ENCODE results near the gene DAAM2. TPM values are rescaled to one million over a fixed set of nuclear protein-coding genes. Genes with fewer than 3 reads are reported as not detected.

Gene DAAM2
- total and polyA plus RNA-seq, 2 donors from 2014 or later: 6.9 to 19.8 TPM

DNA sequence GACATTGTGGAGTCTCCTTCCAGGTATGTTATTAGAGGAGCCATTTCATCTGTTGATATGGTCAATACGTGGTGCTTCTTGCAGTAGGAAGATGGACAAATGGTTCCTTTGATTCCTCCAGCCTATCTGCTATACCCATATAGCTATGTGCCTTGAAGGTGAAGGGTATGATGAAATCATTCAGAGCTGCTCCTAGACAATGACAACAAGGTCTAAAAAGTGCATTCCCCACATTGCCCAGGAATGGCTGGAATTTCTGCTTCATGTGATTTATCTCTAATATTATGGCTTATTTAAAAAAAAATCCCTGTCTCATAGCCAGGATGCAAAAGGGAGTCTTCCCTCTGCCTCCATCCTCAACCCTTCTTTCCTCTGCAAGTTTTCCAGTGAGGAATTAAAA, 14.1 kb downstream of the DAAM2 start:
- Histone ChIP-seq H3K27ac (ENCODE audit: low read depth in 2 of 2, low read length in 2 of 2) (no peak overlapping the region), H3K36me3 (ENCODE audit: control insufficient read depth in 2 of 3, insufficient read depth in 3 of 3, low read length in 3 of 3) (no peaks in the 10 kb centered on the region), H3K9me3 (ENCODE audit: control insufficient read depth in 2 of 3, insufficient read depth in 1 of 3, low read length in 3 of 3) (no peaks in the 10 kb centered on the region), H3K4me3 (ENCODE audit: low read length in 3 of 3) (no peak overlapping the region), H3K4me1 (ENCODE audit: control insufficient read depth in 2 of 3, insufficient read depth in 2 of 3, low read depth in 1 of 3, low read length in 3 of 3) (peaks cover 0 to 7% (median 0%) of the 10 kb centered on the region in 3 donors), H3K27me3 (ENCODE audit: control insufficient read depth, insufficient read depth, low read length) (no peaks in the 10 kb centered on the region), H3K9ac (ENCODE audit: low read length in 3 of 3) (no peak overlapping the region)
- intact Hi-C loops (cut with DNase I): no loop called here
- no peak for FAIRE-seq
- TF ChIP-seq, protein P1, sequence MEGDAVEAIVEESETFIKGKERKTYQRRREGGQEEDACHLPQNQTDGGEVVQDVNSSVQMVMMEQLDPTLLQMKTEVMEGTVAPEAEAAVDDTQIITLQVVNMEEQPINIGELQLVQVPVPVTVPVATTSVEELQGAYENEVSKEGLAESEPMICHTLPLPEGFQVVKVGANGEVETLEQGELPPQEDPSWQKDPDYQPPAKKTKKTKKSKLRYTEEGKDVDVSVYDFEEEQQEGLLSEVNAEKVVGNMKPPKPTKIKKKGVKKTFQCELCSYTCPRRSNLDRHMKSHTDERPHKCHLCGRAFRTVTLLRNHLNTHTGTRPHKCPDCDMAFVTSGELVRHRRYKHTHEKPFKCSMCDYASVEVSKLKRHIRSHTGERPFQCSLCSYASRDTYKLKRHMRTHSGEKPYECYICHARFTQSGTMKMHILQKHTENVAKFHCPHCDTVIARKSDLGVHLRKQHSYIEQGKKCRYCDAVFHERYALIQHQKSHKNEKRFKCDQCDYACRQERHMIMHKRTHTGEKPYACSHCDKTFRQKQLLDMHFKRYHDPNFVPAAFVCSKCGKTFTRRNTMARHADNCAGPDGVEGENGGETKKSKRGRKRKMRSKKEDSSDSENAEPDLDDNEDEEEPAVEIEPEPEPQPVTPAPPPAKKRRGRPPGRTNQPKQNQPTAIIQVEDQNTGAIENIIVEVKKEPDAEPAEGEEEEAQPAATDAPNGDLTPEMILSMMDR (IDR thresholded peaks at IDR 0.05; ENCODE audit: borderline replicate concordance, extremely low read depth, insufficient read depth): no peak
- DNase-seq: no peak

DNA sequence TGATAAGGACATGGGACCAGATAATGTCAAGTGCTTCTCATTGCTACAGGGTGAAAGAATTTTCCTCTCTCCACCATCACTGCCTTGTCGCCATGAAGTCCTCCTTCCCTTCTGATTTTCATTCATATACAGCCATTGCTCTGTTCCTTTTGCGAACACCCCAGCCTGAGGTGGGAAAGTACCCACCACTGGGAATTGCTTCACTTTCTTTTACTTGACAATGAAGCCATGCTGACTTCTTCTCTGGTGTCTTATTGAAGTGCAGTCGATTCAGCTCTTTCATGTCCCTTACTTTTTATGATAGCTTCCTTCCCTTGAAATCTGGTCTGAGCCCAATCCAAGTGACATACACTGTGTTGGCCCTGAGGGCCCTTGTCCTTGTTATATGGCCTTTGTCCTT, 16.2 kb downstream of the DAAM2 start:
- H3K9me3 ChIP-seq (ENCODE audit: control insufficient read depth in 2 of 3, insufficient read depth in 1 of 3, low read length in 3 of 3): no peaks in the 10 kb centered on the region
- H3K27me3 ChIP-seq (ENCODE audit: control insufficient read depth, insufficient read depth, low read length): no peaks in the 10 kb centered on the region
- H3K36me3 ChIP-seq (ENCODE audit: control insufficient read depth in 2 of 3, insufficient read depth in 3 of 3, low read length in 3 of 3): no peaks in the 10 kb centered on the region
- TF ChIP-seq, protein P1 (IDR thresholded peaks at IDR 0.05; ENCODE audit: borderline replicate concordance, extremely low read depth, insufficient read depth): no peak
- H3K9ac ChIP-seq (ENCODE audit: low read length in 3 of 3): no peak overlapping the region
- H3K4me3 ChIP-seq (ENCODE audit: low read length in 3 of 3): no peak overlapping the region
- peaks cover 0 to 7% (median 3%) of the 10 kb centered on the region in 3 donors for H3K4me1 ChIP-seq (ENCODE audit: control insufficient read depth in 2 of 3, insufficient read depth in 2 of 3, low read depth in 1 of 3, low read length in 3 of 3)
- DNase-seq (no peak), FAIRE-seq (no peak)
- intact Hi-C loops (cut with DNase I): no loop called here
- H3K27ac ChIP-seq (ENCODE audit: low read depth in 2 of 2, low read length in 2 of 2): no peak overlapping the region

DNA sequence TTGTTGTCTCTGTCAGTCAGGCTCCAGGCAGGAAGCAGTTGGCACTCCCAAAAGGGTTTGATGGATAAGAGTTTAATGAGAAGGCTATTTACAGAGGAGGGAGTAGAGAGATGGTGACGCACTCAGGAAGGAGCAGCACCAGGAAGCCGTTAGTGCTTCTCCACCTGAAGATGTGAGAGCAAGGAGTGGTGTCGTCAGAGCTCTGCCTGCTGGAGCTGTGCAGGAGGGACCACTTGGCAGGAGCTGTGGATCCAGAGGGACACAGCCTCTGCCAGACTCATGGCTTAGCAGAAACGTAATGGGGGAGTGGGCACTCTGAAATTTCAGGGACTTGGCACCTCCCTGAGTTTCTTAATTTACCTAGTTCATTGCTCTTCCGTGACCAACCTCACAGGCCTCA, 16.8 kb downstream of the DAAM2 start:
- H3K27me3 ChIP-seq (ENCODE audit: control insufficient read depth, insufficient read depth, low read length): no peaks in the 10 kb centered on the region
- FAIRE-seq (no peak), DNase-seq (peak in 3 of 5 donors; percentile 15 to 54 (median 53))
- TF ChIP-seq, protein P1 (IDR thresholded peaks at IDR 0.05; ENCODE audit: borderline replicate concordance, extremely low read depth, insufficient read depth): no peak
- intact Hi-C loops (cut with DNase I): no loop called here
- H3K4me3 ChIP-seq (ENCODE audit: low read length in 3 of 3): no peak overlapping the region
- peaks cover 0 to 5% (median 3%) of the 10 kb centered on the region in 3 donors for H3K4me1 ChIP-seq (ENCODE audit: control insufficient read depth in 2 of 3, insufficient read depth in 2 of 3, low read depth in 1 of 3, low read length in 3 of 3)
- H3K36me3 ChIP-seq (ENCODE audit: control insufficient read depth in 2 of 3, insufficient read depth in 3 of 3, low read length in 3 of 3): no peaks in the 10 kb centered on the region
- H3K27ac ChIP-seq (ENCODE audit: low read depth in 2 of 2, low read length in 2 of 2): no peak overlapping the region
- no peaks in the 10 kb centered on the region for H3K9me3 ChIP-seq (ENCODE audit: control insufficient read depth in 2 of 3, insufficient read depth in 1 of 3, low read length in 3 of 3)
- no peak overlapping the region for H3K9ac ChIP-seq (ENCODE audit: low read length in 3 of 3)

DNA sequence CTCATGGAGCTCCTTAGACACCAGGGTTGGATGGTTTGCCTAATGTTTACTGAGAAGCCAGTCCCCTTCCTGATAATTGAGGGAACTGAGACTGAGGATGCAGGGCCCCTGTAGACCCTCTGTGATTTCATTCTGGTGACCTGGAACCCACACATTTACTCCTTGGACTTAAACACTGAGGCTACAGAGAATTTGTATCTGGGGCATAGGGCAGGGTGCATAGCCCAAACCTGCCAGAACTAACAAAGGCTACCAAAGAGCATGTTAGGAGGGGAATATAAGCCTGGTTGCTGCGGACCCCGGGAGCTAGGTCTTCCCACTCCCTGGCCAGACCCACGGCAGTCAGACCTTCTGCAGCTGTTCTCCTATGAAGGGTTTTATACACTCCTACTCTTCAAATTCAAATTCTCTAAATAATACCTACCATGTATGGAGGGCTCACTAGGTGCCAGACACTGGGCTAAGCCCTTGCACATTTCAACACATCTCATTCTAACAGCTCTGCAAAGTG, 19.7 kb downstream of the DAAM2 start:
- FAIRE-seq (no peak), DNase-seq (no peak)
- Histone ChIP-seq H3K4me3 (ENCODE audit: low read length in 3 of 3) (no peak overlapping the region), H3K27me3 (ENCODE audit: control insufficient read depth, insufficient read depth, low read length) (no peaks in the 10 kb centered on the region), H3K27ac (ENCODE audit: low read depth in 2 of 2, low read length in 2 of 2) (no peak overlapping the region), H3K36me3 (ENCODE audit: control insufficient read depth in 2 of 3, insufficient read depth in 3 of 3, low read length in 3 of 3) (no peaks in the 10 kb centered on the region), H3K4me1 (ENCODE audit: control insufficient read depth in 2 of 3, insufficient read depth in 2 of 3, low read depth in 1 of 3, low read length in 3 of 3) (peaks cover 0 to 4% (median 3%) of the 10 kb centered on the region in 3 donors), H3K9me3 (ENCODE audit: control insufficient read depth in 2 of 3, insufficient read depth in 1 of 3, low read length in 3 of 3) (no peaks in the 10 kb centered on the region), H3K9ac (ENCODE audit: low read length in 3 of 3) (no peak overlapping the region)
- intact Hi-C loops (cut with DNase I): no loop called here
- TF ChIP-seq, protein P1 (IDR thresholded peaks at IDR 0.05; ENCODE audit: borderline replicate concordance, extremely low read depth, insufficient read depth): no peak

Data from kidney (tissue), 14 donors.